ENCODE measurements around the gene PCNX4. TPM values are rescaled to one million over a fixed set of nuclear protein-coding genes. Genes with fewer than 3 reads are reported as not detected.

The PCNX4 gene
- total RNA-seq, 1 experiment from 2014 or later = 60.0 TPM

GRCh38 chr14:60067882-60068281 is 23.8 kb upstream of the PCNX4 start:
- Histone ChIP-seq H3K9me3 (ENCODE audit: control insufficient read depth, insufficient read depth, low read depth, low read length) (no peaks in the 10 kb centered on the region), H3K27me3 (ENCODE audit: control insufficient read depth, insufficient read depth, low read length) (no peaks in the 10 kb centered on the region), H3K36me3 (ENCODE audit: control insufficient read depth, insufficient read depth, low read length) (no peaks in the 10 kb centered on the region), H3K27ac (ENCODE audit: low read length) (no peak overlapping the region), H3K4me1 (ENCODE audit: control insufficient read depth, insufficient read depth, low read length) (no peaks in the 10 kb centered on the region), H3K4me3 (ENCODE audit: low read depth in 2 of 2, low read length in 2 of 2) (no peak overlapping the region)
- ATAC-seq = no peak
- in situ Hi-C loops (cut with HindIII; ENCODE audit: low pct_unique_long_range_greater_than_20kb, low sequenced_read_pairs) (no loop called here), intact Hi-C loops (cut with micrococcal nuclease; ENCODE audit: unreplicated experiment) (no loop called here)
- CTCF ChIA-PET = no interaction called here
- POLR2A ChIA-PET = no interaction called here
- TF ChIP-seq, protein P1, sequence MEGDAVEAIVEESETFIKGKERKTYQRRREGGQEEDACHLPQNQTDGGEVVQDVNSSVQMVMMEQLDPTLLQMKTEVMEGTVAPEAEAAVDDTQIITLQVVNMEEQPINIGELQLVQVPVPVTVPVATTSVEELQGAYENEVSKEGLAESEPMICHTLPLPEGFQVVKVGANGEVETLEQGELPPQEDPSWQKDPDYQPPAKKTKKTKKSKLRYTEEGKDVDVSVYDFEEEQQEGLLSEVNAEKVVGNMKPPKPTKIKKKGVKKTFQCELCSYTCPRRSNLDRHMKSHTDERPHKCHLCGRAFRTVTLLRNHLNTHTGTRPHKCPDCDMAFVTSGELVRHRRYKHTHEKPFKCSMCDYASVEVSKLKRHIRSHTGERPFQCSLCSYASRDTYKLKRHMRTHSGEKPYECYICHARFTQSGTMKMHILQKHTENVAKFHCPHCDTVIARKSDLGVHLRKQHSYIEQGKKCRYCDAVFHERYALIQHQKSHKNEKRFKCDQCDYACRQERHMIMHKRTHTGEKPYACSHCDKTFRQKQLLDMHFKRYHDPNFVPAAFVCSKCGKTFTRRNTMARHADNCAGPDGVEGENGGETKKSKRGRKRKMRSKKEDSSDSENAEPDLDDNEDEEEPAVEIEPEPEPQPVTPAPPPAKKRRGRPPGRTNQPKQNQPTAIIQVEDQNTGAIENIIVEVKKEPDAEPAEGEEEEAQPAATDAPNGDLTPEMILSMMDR (IDR thresholded peaks at IDR 0.05) = no peak
- TF ChIP-seq POLR2AphosphoS5 (IDR thresholded peaks at IDR 0.05; ENCODE audit: low read depth, low read length) (no peak), TCF7L2 (IDR thresholded peaks at IDR 0.05; ENCODE audit: low read depth, low read length) (no peak), REST (IDR thresholded peaks at IDR 0.05; ENCODE audit: insufficient read depth in 1 of 2, low read depth in 2 of 2, low read length in 1 of 2) (no peak), SIN3A (IDR thresholded peaks at IDR 0.05; ENCODE audit: borderline replicate concordance, insufficient read depth, low read depth, low read length) (no peak)
- DNase-seq (ENCODE audit: low read depth, low spot score) = no peak
- BruUV-seq (replicated peaks) = no TSS peak

DNA sequence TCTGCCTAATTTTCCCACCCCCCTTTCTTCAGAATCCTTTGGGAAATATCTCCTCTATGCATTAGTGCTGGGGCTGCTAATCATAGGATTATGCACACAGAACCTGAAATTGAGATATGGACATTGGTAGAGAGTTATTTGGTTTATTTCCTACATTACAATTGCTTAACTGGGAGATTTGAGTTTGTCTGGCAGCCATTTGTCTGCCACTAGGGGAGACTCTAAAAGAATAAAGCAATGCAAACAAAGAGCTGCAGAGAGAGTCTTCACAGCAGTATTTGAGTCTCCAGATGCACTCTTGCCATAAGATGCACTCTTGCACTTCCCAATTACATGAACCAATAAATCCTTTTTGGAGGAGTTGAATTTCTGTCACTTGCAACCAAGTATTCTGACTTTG is 12.0 kb upstream of the PCNX4 start:
- Histone ChIP-seq H3K9me3 (ENCODE audit: control insufficient read depth, insufficient read depth, low read depth, low read length) (no peaks in the 10 kb centered on the region), H3K4me1 (ENCODE audit: control insufficient read depth, insufficient read depth, low read length) (no peaks in the 10 kb centered on the region), H3K4me3 (ENCODE audit: low read depth in 2 of 2, low read length in 2 of 2) (no peak overlapping the region), H3K36me3 (ENCODE audit: control insufficient read depth, insufficient read depth, low read length) (no peaks in the 10 kb centered on the region), H3K27me3 (ENCODE audit: control insufficient read depth, insufficient read depth, low read length) (no peaks in the 10 kb centered on the region), H3K27ac (ENCODE audit: low read length) (no peak overlapping the region)
- CTCF ChIA-PET = no interaction called here
- TF ChIP-seq TCF7L2 (IDR thresholded peaks at IDR 0.05; ENCODE audit: low read depth, low read length) (no peak), SIN3A (IDR thresholded peaks at IDR 0.05; ENCODE audit: borderline replicate concordance, insufficient read depth, low read depth, low read length) (no peak)
- TF ChIP-seq, protein P1 (IDR thresholded peaks at IDR 0.05) = no peak
- POLR2A ChIA-PET = no interaction called here
- in situ Hi-C loops (cut with HindIII; ENCODE audit: low pct_unique_long_range_greater_than_20kb, low sequenced_read_pairs) = no loop called here
- intact Hi-C loops (cut with micrococcal nuclease; ENCODE audit: unreplicated experiment) = no loop called here
- ATAC-seq (no peak), DNase-seq (ENCODE audit: low read depth, low spot score) (no peak)
- no TSS peak for BruUV-seq (replicated peaks)

Measured in Panc1 (cell line).